SU-DHL-6 (cell line): ENCODE data around the gene AGO4.

Source experiments
- H2AFZ ChIP-seq: fragments of 200-600 bp; sonication (generic); 2 replicates; pipeline ENCODE4 v1.6.1; 2014; ENCODE audit warnings: low read depth, mild to moderate bottlenecking, moderate library complexity, mixed read lengths, antibody characterized with exemption, low read length; ENCODE audit not compliant: severe bottlenecking
- H3F3A ChIP-seq: fragments of 200-600 bp; shearing (Covaris generic); 2 replicates; pipeline ENCODE4 v1.6.0; 2016; ENCODE audit warnings: antibody characterized with exemption, mild to moderate bottlenecking; ENCODE audit not compliant: insufficient read depth
- H3K27ac ChIP-seq: fragments of 200-600 bp; sonication (generic); 2 replicates; pipeline ENCODE4 v1.5.1; 2016; ENCODE audit warnings: low read depth, mild to moderate bottlenecking, low read length, moderate library complexity, mixed read lengths
- H3K27me3 ChIP-seq: fragments of 200-600 bp; sonication (generic), shearing (Covaris generic); 2 replicates; pipeline ENCODE4 v1.6.0; 2014; ENCODE audit warnings: mild to moderate bottlenecking, low read length
- H3K36me3 ChIP-seq: fragments of 200-600 bp; sonication (generic); 2 replicates; pipeline ENCODE4 v1.6.1; 2014; ENCODE audit warnings: mild to moderate bottlenecking, low read length, mixed read lengths
- H3K4me2 ChIP-seq: fragments of 300-600, 200-600 bp; shearing (Covaris generic), sonication (generic); 2 replicates; pipeline ENCODE4 v1.6.0; 2014; ENCODE audit warnings: low read length, low read depth, mild to moderate bottlenecking; ENCODE audit not compliant: poor library complexity, severe bottlenecking
- H3K4me3 ChIP-seq: fragments of 200-600 bp; sonication (generic); 2 replicates; pipeline ENCODE4 v1.5.1; 2014; ENCODE audit warnings: antibody characterized with exemption, low read length, mild to moderate bottlenecking, mixed read lengths; ENCODE audit not compliant: insufficient read depth, poor library complexity, severe bottlenecking
- H3K79me2 ChIP-seq: fragments of 200-600 bp; sonication (generic); 2 replicates; pipeline ENCODE4 v1.6.1; 2014; ENCODE audit warnings: mild to moderate bottlenecking, low read length, moderate library complexity; ENCODE audit not compliant: insufficient read depth
- H3K9ac ChIP-seq: fragments of 200-600 bp; sonication (generic); 2 replicates; pipeline ENCODE4 v1.7.0; 2014; ENCODE audit warnings: mild to moderate bottlenecking, low read length
- H3K9me2 ChIP-seq: fragments of 200-600 bp; sonication (generic); replicated peaks from 2 replicates; pipeline ENCODE4 v1.6.1; 2014; ENCODE audit warnings: low read length; ENCODE audit not compliant: insufficient read depth
- H3K9me3 ChIP-seq: fragments of 200-600 bp; sonication (generic); 2 replicates; pipeline ENCODE4 v1.6.1; 2014; ENCODE audit warnings: low read length, mixed read lengths; ENCODE audit not compliant: insufficient read depth
- H4K20me1 ChIP-seq: fragments of 200-600 bp; sonication (generic); 2 replicates; pipeline ENCODE4 v1.6.1; 2014; ENCODE audit warnings: low read depth, mild to moderate bottlenecking, antibody characterized with exemption, low read length, moderate library complexity, mixed read lengths
- EZH2phosphoT487 ChIP-seq: fragments of 200-600 bp; sonication (generic), shearing (Covaris generic); conservative IDR thresholded peaks from 2 replicates; pipeline ENCODE4 v1.6.1; 2018; ENCODE audit warnings: mild to moderate bottlenecking, antibody characterized with exemption, low read length, moderate library complexity, mixed read lengths
- TF ChIP-seq, protein P1 (sequence below): fragments of 200-600 bp; sonication (generic); IDR thresholded peaks from one replicate; pipeline ENCODE4 v1.5.1; 2017; ENCODE audit warnings: antibody characterized with exemption, mild to moderate bottlenecking, low read length, moderate library complexity; ENCODE audit not compliant: insufficient read depth, poor library complexity, severe bottlenecking

The AGO4 gene

DNA sequence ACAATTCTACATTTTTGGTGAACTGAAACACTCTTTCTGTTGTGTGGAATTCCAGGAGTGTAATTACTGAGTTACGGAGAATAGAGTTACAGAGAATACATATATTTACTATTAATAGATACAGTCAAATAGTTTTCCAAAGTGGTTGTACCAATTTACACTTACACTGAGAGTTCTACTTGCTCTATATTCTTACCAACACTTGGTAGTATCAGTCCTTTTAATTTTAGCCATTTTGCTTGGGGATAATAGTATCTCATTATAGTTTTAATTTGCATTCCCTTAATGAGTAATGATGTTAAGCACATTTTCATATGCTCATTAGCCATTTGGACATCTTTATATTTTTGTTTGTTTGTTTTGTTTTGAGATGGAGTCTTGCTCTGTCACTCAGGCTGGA, 28.9 kb downstream of the AGO4 start:
- Histone ChIP-seq H3K9me3 (no peaks in the 10 kb centered on the region), H3K27me3 (no peaks in the 10 kb centered on the region), H3K36me3 (0 out of 2 replicates have a peak, but pooled peaks cover 2% of the 10 kb centered on the region), H3K27ac (no peak overlapping the region), H3K79me2 (no peaks in the 10 kb centered on the region), H4K20me1 (no peaks in the 10 kb centered on the region), H2AFZ (no peak overlapping the region), H3K4me3 (no peak overlapping the region), H3K9me2 (no peaks in the 10 kb centered on the region), H3F3A (no peaks in the 10 kb centered on the region), H3K9ac (no peak overlapping the region), H3K4me2 (no peak overlapping the region)
- no peak for TF ChIP-seq EZH2phosphoT487
- TF ChIP-seq, protein P1, sequence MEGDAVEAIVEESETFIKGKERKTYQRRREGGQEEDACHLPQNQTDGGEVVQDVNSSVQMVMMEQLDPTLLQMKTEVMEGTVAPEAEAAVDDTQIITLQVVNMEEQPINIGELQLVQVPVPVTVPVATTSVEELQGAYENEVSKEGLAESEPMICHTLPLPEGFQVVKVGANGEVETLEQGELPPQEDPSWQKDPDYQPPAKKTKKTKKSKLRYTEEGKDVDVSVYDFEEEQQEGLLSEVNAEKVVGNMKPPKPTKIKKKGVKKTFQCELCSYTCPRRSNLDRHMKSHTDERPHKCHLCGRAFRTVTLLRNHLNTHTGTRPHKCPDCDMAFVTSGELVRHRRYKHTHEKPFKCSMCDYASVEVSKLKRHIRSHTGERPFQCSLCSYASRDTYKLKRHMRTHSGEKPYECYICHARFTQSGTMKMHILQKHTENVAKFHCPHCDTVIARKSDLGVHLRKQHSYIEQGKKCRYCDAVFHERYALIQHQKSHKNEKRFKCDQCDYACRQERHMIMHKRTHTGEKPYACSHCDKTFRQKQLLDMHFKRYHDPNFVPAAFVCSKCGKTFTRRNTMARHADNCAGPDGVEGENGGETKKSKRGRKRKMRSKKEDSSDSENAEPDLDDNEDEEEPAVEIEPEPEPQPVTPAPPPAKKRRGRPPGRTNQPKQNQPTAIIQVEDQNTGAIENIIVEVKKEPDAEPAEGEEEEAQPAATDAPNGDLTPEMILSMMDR = no peak

DNA sequence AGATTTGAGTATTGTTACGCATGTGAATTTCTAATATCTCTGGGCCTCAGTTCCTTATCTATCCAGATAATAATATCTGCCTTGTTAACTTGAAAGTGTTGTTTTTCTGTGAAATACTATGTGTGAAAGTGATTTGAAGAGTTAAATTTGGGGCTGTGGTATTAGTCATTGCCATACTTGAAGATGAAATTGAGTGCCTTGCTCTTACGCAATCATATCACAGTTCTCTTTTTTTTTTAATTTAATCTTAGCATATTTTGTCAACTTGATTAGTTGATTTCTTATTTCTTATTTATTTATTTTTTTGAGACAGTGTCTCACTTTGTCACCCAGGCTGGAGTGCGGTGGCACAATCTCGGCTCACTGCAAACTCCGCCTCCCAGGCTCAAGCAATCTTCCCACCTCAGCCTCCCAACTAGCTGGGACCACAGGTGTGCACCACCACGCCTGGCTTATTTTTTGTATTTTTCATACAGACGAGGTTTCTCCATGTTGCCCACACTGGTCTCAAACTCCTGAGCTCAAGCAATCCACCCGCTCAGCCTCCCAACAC, 31.0 kb downstream of the AGO4 start:
- Histone ChIP-seq H3K9me3 (no peaks in the 10 kb centered on the region), H3K36me3 (0 out of 2 replicates have a peak, but pooled peaks cover 2% of the 10 kb centered on the region), H3K9me2 (no peaks in the 10 kb centered on the region), H2AFZ (no peak overlapping the region), H3F3A (no peaks in the 10 kb centered on the region), H3K4me3 (no peak overlapping the region), H3K79me2 (no peaks in the 10 kb centered on the region), H3K4me2 (no peak overlapping the region), H3K9ac (no peak overlapping the region), H3K27me3 (no peaks in the 10 kb centered on the region), H4K20me1 (no peaks in the 10 kb centered on the region), H3K27ac (no peak overlapping the region)
- TF ChIP-seq, protein P1 = no peak
- no peak for TF ChIP-seq EZH2phosphoT487

DNA sequence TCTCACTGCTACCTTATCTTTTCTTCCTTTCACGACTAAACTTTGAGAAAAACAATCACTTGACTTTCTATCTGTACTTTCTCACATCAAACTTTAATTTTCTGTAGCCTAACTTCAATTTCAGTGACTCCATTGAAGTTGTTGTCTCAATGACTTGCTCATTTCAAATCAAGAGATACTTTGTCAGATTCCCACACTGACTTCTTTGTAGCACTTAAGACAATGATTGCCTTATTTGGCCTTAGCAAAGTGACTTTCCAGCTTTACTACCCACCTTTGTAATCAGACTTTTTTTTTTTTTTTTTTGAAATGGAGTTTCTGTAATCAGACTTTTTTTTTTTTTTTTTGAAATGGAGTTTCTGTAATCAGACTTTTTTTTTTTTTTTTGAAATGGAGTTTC, 37.0 kb downstream of the AGO4 start:
- no peak for TF ChIP-seq EZH2phosphoT487
- TF ChIP-seq, protein P1 = no peak

More for the DNA sequence above, 37.0 kb downstream of the AGO4 start:
- Histone ChIP-seq H3K9me3 (no peaks in the 10 kb centered on the region), H3K9ac (no peak overlapping the region), H3K27me3 (no peaks in the 10 kb centered on the region), H3F3A (no peaks in the 10 kb centered on the region), H4K20me1 (no peaks in the 10 kb centered on the region), H3K9me2 (no peaks in the 10 kb centered on the region), H3K4me3 (no peak overlapping the region), H3K4me2 (no peak overlapping the region), H3K36me3 (no peaks in the 10 kb centered on the region), H2AFZ (no peak overlapping the region), H3K79me2 (no peaks in the 10 kb centered on the region), H3K27ac (no peak overlapping the region)
